GM19324 (cell line): Measurements from ENCODE around the gene ZNF19.

Source experiments
- ATAC-seq: cut with Tn5 transposase; IDR thresholded peaks from one replicate; pipeline ENCODE4 v1.9.1; 2021; ENCODE audit warnings: mild to moderate bottlenecking, moderate library complexity; ENCODE audit not compliant: unreplicated experiment, low FRiP score

Gene ZNF19

GRCh38 chr16:71491054-71491453 lies 1.9 kb upstream of the ZNF19 start:
- ATAC-seq: no peak

- no peak for ATAC-seq
Observed at GRCh38 chr16:71490361-71490760, 1.2 kb upstream of the ZNF19 start.

- ATAC-seq: peak; percentile 86
Observed at GRCh38 chr16:71484006-71484893, 4.9 kb downstream of the ZNF19 start.

- no peak for ATAC-seq
Observed at GRCh38 chr16:71482569-71482968, 6.6 kb downstream of the ZNF19 start.

- ATAC-seq: no peak
Observed at GRCh38 chr16:71480956-71481355, 8.2 kb downstream of the ZNF19 start.

GRCh38 chr16:71479420-71479819 lies 9.7 kb downstream of the ZNF19 start:
- ATAC-seq: no peak

GRCh38 chr16:71476457-71477124 lies 12.5 kb downstream of the ZNF19 start:
- ATAC-seq: no peak

GRCh38 chr16:71474864-71475263 lies 14.3 kb downstream of the ZNF19 start:
- ATAC-seq: no peak

- ATAC-seq: no peak
Observed at GRCh38 chr16:71473891-71474290, 15.2 kb downstream of the ZNF19 start.

- ATAC-seq: no peak
Observed at GRCh38 chr16:71472931-71473330, 16.2 kb downstream of the ZNF19 start.

- ATAC-seq: no peak
Observed at GRCh38 chr16:71472051-71472450, 17.1 kb downstream of the ZNF19 start.

- no peak for ATAC-seq
Observed at GRCh38 chr16:71467810-71468209, 21.3 kb downstream of the ZNF19 start.

- ATAC-seq: no peak
Observed at GRCh38 chr16:71464231-71464630, 24.9 kb downstream of the ZNF19 start.

GRCh38 chr16:71461686-71462648 lies 27.2 kb downstream of the ZNF19 start, which contains the start of gene ZNF23:
TSS of gene ZNF23 (minus strand) at chr16:71462247. CDS start at chr16:71456796, 5,451 bp downstream.
- ATAC-seq: peak; percentile 96

GRCh38 chr16:71460941-71461340 lies 28.2 kb downstream of the ZNF19 start:
- no peak for ATAC-seq

GRCh38 chr16:71460236-71460635 lies 28.9 kb downstream of the ZNF19 start:
- ATAC-seq: no peak

- ATAC-seq: no peak
Observed at GRCh38 chr16:71459510-71459909, 29.6 kb downstream of the ZNF19 start.

GRCh38 chr16:71456801-71457200 lies 32.3 kb downstream of the ZNF19 start:
- ATAC-seq: no peak

GRCh38 chr16:71453036-71453435 lies 36.1 kb downstream of the ZNF19 start:
- no peak for ATAC-seq

- ATAC-seq: no peak
Observed at GRCh38 chr16:71449020-71449419, 40.1 kb downstream of the ZNF19 start.
